GM21447 (cell line): ENCODE data around the gene TIMP2.
"Not testable (repeated sequence)": the region's sequence is repeated elsewhere in the genome, so short reads cannot be mapped to it uniquely, and the experiment has no call there.

Experiments
- ATAC-seq: cut with Tn5 transposase; IDR thresholded peaks from one replicate; pipeline ENCODE4 v1.9.1; 2021; ENCODE audit not compliant: unreplicated experiment

TIMP2 gene

GRCh38 chr17:78873519-78874340, 51.5 kb downstream of the TIMP2 start:
- no peak for ATAC-seq

DNA sequence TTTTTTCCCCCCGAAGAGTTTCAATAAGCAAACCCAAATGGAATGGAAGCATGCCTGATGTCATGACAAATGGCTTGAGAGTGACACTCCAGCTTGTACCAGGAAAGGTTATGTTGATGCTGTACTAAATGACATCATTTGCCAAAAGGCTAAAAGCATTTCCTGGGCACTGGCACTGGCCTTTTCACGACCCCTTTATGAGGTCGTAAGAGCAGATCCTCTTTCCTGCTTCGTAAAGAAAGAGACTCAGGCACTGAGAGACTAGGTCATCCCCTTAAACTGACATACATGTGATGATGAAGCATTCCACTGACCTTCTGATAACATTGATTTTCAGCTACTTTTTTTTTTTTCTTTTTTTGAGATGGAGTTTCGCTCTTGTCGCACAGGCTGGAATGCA, 52.7 kb downstream of the TIMP2 start:
- ATAC-seq = no peak

DNA sequence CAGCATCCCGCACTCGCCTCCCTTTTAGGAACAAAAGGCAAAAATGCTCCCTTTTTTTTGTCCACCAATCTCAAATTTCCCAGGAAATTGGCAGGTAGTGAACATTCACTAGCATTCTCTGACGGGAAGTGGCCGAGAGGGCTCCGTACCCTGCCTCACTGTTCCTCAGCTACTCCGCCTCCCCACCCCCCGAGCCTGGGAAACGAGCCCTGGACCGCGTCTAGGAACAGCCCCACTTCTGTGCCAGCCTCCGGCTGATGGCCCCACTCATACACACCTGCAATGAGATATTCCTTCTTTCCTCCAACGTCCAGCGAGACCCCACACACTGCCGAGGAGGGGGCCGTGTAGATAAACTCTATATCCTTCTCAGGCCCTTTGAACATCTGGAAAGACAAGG, 54.6 kb downstream of the TIMP2 start:
- ATAC-seq = no peak

DNA sequence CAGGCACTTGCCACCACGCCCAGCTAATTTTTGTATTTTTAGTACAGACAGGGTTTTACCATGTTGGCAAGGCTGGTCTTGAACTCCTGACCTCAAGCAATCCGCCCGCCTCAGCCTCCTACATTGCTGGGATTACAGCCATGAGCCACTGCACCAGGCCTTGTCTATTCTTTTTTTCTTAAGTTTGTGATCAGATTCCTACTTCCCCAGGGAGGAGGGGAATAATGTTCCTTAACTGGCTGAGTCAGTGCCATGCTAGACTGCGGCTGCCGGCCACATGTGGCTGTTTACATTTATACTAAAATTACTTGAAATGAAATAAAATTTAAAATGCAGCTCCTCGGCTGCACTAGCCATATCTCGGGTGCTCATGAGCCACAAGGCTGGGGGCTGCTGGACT, 56.8 kb downstream of the TIMP2 start:
- ATAC-seq = no peak

DNA sequence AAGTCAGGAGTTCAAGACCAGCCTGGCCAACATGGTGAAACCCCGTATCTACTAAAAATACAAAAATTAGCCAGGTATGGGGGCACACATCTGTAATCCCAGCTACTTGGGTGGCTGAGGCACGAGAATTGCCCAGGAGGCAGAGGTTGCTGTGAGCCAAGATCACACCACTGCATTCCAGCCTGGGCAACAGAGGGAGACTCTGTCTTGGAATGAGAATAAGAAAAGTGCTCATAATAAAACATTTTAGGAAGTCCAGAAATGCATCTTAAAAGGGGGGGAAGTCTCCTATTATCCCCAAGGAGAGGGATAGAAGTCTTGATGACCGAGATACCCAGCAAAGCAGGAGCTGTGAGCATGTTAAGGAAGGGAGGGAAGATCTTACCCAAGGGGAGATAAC, 58.1 kb downstream of the TIMP2 start:
- not testable (repeated sequence) for ATAC-seq

GRCh38 chr17:78865682-78866390, 59.4 kb downstream of the TIMP2 start:
- no peak for ATAC-seq

DNA sequence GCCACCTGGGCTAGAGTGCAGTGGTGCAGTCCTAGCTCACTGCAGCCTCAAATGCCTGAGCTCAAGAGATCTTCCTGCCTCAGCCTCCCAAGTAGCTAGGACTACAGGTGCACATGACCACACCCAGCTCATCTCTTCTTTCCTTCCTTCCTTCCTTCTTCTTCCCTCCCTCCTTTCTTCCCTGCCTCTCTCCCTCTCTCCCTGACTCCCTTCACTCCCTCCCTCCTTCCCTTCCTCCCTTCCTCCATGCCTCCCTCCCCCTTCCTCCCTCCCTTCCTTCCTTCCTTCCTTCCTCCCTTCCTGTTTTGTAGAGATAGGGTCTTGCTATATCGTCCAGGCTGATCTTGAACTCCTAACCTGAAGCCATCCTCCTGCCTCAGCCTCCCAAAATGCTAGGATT, 61.1 kb downstream of the TIMP2 start:
- ATAC-seq = no peak

GRCh38 chr17:78862073-78863023, 62.8 kb downstream of the TIMP2 start:
- ATAC-seq = no peak

DNA sequence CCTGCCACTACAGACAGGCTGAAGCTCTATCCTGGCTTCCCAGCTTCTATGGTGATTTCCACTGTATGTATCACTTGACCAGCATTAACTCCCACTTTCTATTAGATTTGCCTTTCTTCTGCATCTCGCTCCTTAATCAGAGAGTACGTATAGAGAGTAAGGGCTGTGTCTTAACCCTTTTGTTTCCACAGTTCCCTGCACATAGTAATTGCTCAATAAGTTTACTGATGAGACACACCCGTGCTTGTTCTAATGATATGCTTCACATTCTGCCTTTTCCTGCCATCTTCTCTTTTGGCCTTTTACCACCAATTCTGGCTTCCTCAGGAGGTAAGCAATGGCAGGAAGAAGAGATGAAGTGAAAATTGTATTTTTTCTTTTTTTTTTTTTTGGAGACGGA, 64.0 kb downstream of the TIMP2 start:
- no peak for ATAC-seq

DNA sequence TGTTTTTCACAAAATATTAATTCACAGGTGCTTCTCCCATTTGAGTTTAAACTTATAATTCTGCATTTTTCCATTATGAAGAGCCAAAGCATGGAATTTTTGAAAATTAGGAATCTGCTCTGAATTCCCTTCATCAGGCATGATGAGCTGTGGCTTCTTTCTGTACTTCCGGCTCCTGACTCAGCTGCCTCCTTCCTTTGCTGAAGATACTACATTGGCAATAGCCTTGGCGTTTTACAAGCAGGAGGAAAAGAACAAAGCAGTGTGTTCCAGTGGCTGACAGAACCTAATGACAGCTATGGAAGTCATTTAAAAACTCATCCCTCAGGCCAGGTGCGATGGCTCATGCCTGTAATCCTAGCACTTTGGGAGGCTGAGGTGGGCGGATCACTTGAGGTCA, 66.1 kb downstream of the TIMP2 start:
- ATAC-seq = no peak

DNA sequence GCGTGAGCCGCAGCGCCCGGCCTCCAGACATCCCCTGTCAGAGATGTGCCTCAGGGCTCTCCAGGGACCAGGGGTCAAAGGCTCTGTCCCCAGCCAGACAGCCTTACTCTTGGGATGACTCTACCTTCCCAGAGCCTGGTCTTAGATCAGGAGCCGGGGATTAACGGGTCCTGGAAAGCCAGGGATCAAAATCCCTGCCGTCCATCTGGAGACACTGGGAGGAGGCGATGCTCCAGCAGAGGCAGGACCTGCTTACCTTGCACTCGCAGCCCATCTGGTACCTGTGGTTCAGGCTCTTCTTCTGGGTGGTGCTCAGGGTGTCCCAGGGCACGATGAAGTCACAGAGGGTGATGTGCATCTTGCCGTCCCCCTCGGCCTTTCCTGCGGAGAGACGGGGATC, 67.9 kb downstream of the TIMP2 start:
- ATAC-seq = no peak

- no peak for ATAC-seq
Observed at GRCh38 chr17:78855561-78856165, 69.5 kb downstream of the TIMP2 start.

GRCh38 chr17:78854508-78854907, 70.7 kb downstream of the TIMP2 start:
- no peak for ATAC-seq

DNA sequence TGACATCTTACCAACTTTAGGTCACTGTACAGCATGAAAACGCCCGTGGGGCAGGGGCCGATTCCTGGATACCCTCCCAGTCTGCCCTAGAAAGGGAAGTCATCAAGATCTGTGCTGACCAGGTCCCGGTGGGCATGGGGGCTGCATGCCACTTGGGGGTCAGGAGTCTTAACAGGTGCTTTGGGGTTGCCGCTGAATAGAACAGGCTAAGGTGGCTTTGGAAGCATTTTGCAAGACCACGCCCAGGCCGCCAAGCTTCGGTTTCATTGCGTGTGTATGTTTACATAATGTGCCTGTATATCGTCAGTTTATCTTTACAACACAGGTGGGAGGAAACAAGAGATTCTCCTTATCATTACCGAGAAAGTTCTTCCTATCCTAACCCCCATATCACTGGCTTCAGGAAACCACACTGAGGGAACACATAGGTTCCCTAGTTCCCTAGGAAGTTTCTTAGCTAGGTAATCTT, 71.2 kb downstream of the TIMP2 start:
- no peak for ATAC-seq

DNA sequence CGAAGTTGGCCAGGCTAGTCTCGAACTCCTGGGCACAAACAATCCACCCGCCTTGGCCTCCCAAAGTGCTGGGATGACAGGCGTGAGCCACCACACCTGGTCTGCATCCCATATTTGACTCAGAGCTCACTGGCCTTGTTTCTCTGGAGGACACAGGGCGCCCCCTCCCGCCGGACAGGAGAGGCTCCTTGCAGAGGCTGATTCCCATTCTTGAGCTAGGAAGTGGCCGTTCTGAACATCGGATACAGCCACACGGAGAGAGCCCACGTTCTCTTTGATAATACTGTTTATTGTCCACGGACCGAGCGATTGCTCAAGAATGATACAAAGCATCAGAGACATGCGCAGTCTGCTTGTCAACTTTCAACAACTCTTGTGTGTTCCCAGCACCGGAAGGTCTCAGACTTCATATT, 72.5 kb downstream of the TIMP2 start:
- ATAC-seq = no peak

DNA sequence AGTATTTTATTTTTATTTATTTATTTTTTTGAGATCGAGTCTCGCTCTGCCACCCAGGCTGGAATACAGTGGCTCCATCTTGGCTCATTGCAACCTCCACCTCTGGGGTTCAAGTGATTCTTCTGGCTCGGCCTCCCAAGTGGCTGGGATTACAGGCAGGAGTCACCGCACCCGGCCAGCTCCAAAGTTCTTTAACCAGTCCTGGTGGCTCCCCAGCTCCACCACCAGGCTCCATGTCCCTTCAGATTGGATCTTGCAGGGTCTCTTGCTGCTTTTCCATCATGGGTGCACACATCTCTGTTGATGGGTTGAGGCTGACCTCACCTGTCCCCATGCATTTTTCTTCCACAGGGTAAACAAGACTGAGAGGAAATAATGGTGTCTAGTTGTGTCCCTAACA, 76.2 kb downstream of the TIMP2 start:
- ATAC-seq = no peak

DNA sequence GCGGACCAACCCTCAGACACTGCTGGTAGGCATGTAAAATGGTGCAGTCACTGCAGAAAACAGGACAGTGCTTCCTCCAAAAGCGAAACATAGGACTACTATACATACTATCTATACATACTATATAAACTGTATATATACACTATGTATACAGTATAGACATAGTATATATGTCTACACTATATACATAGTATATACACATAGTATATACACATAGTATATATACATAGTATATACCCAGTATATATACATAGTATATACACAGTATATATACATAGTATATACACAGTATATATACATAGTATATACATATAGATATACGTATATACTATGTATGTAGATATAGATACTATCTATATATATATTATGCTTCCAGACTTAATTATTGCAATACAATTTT, 78.1 kb downstream of the TIMP2 start:
- ATAC-seq = no peak

GRCh38 chr17:78844301-78845005, 80.7 kb downstream of the TIMP2 start:
- no peak for ATAC-seq

DNA sequence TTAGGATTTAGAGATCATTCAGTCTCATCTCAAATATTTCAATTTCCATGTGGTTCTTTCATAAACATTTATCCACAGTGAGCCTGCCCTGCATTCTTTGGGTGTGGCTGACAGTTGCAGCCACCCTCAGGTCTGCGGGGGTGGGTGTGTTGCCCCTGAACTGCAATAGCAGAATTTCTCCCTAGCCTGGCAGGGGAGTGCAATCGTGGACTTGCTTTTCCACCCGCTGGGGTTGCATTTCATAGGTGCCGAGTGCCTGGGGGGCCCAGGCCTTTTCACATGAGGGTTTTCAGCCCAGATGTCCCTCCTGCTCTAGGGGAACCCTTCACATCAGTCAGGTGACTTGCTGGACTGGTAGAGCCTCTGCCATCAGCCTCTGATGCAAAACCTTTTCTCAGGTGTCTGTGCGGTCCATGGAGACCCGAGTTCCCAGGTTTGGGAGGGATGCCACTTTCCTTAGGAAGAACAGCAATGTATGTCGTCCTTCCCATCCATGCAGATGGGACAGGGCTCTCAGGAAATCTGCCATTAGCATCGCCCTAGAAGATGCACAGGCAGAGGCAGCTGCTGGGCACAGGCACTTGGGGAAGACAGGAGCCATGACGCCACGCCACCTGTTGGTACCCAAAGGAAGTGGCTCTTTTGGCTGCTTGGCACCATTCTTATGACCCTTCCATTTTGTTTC, 82.2 kb downstream of the TIMP2 start:
- ATAC-seq = no peak
